HG02798 (cell line): ENCODE results near the gene ELL2.
"Not testable (repeated sequence)": the region's sequence is repeated elsewhere in the genome, so short reads cannot be mapped to it uniquely, and the experiment has no call there.

Source experiments
- ATAC-seq: cut with Tn5 transposase; IDR thresholded peaks from one replicate; pipeline ENCODE4 v1.9.1; 2021; ENCODE audit warnings: mild to moderate bottlenecking; ENCODE audit not compliant: unreplicated experiment, poor library complexity

ELL2 gene

GRCh38 chr5:95868136-95868535 is 93.5 kb downstream of the ELL2 start:
- no peak for ATAC-seq

- ATAC-seq: no peak
These were observed 95.1 kb downstream of the ELL2 start for GRCh38 chr5:95866435-95867040.

- no peak for ATAC-seq
These were observed 96.6 kb downstream of the ELL2 start for GRCh38 chr5:95864944-95865504.

- no peak for ATAC-seq
These were observed 97.2 kb downstream of the ELL2 start for GRCh38 chr5:95864456-95864855.

- ATAC-seq: no peak
These were observed 98.3 kb downstream of the ELL2 start for GRCh38 chr5:95863383-95863757.

GRCh38 chr5:95862671-95863382 is 98.8 kb downstream of the ELL2 start:
- no peak for ATAC-seq

- ATAC-seq: no peak
These were observed 99.6 kb downstream of the ELL2 start for GRCh38 chr5:95861864-95862561.

- ATAC-seq: no peak
These were observed 100.3 kb downstream of the ELL2 start for GRCh38 chr5:95861221-95861863.

GRCh38 chr5:95859661-95860060 is 102.0 kb downstream of the ELL2 start:
- no peak for ATAC-seq

- peak; percentile 95 for ATAC-seq
These were observed 102.7 kb downstream of the ELL2 start for GRCh38 chr5:95858661-95859595.

GRCh38 chr5:95858023-95858461 is 103.6 kb downstream of the ELL2 start:
- ATAC-seq: no peak

GRCh38 chr5:95857185-95857945 is 104.3 kb downstream of the ELL2 start:
- no peak for ATAC-seq

- no peak for ATAC-seq
These were observed 105.1 kb downstream of the ELL2 start for GRCh38 chr5:95856501-95856981.

GRCh38 chr5:95853490-95853889 is 108.2 kb downstream of the ELL2 start:
- ATAC-seq: no peak

GRCh38 chr5:95852567-95852966 is 109.1 kb downstream of the ELL2 start:
- ATAC-seq: no peak

- not testable (repeated sequence) for ATAC-seq
These were observed 110.5 kb downstream of the ELL2 start for GRCh38 chr5:95851141-95851540.

- no peak for ATAC-seq
These were observed 111.2 kb downstream of the ELL2 start for GRCh38 chr5:95850391-95850894.

GRCh38 chr5:95848701-95849100 is 113.0 kb downstream of the ELL2 start:
- no peak for ATAC-seq

- ATAC-seq: no peak
These were observed 114.4 kb downstream of the ELL2 start for GRCh38 chr5:95847261-95847592.
